GM18858 (cell line): ENCODE results near the gene CTDSP1.

Source experiments
- ATAC-seq: cut with Tn5 transposase; IDR thresholded peaks from one replicate; pipeline ENCODE4 v1.9.1; 2021; ENCODE audit not compliant: unreplicated experiment

The CTDSP1 gene

DNA sequence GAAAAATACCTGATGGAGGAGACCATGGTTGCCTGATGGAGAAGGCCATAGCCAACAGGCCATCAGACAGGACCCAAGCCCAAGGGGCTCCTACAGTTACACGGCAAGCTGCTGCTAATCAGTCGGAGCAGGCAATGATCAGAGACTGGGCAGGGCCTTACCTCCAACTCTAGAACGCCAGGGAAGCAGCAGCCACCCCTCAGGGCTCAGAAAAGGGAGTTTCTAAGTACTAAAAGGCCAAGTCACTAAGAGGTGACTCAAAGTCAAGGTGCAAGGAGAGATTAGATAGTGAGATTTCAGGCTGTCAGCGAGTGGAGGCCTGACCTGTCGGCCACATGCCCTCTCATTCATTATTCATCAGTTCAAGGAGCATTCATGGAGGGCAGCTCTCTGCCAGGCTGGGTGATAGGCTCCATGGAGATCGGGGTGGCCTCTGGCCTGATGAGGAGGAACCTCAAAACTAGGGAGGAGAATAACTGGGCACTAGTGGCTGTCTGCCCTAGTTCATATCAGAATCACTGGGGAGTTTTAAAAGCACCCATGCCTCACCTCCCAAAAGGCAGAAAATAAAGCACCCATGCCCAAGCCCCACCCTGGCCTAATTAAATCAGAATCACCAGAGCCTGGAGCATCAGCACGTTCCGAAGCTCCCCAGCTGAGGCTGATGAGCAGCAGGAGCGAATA, 22.9 kb downstream of the CTDSP1 start:
- no peak for ATAC-seq

DNA sequence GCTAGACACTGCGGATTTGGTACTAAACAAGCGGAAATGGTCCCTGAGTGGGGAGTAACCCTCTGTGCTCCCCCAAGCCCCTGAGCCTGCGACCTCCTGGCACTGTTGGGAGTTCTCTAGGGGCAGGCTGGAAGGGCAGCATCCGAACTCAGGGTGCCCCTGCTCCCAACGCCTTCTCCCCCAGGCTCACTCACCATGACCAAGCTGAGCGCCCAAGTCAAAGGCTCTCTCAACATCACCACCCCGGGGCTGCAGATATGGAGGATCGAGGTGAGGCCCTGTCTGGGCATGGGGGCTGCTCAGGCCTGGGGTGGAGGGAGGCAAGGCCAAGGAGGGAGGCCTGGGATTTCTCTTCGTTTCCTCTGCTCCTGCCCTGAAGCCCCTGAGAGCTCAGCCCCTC, 23.9 kb downstream of the CTDSP1 start:
- no peak for ATAC-seq

GRCh38 chr2:218425531-218425930, 25.9 kb downstream of the CTDSP1 start:
- ATAC-seq, result no peak

- no peak for ATAC-seq
Observed at GRCh38 chr2:218427741-218428140, 28.1 kb downstream of the CTDSP1 start.

GRCh38 chr2:218428846-218429558, 29.3 kb downstream of the CTDSP1 start:
- no peak for ATAC-seq

DNA sequence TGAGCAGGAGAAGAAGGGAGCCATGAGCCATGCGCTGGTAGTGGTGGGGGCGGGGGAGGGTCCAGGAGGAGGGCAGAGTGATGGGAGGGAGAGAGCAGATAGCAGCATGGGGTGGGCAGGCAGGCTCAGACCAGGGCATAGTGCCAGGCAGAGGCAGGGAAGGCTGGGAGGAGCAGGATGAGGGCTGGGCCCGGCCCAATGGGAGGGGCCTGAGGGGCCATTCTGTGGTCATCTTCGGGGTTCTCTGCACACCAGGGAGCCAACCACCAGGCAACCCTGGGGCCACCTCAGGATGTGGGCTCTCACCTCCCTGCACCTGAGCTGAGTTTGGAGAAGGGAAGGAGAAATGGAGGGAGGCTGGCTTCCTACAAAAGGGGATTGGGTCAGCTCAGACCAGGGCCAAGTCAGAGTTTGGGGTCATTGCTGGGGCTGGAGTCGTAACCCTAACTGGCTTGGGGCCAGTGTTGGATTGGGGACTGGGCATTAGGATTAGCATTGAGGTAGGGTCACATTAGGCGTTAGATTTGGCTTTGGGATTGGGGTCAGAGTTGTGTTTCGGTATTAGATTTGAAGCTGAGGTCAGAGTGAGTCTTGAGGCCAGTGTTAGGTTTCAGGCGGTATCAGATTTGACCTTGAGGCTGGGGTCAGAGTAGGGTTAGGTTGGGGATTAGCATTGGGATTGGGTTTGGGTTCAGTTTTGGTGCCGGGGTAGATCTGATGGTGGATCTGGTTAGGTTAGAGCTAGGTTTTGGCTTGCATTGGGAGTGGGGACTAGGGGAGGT, 30.4 kb downstream of the CTDSP1 start:
- no peak for ATAC-seq

DNA sequence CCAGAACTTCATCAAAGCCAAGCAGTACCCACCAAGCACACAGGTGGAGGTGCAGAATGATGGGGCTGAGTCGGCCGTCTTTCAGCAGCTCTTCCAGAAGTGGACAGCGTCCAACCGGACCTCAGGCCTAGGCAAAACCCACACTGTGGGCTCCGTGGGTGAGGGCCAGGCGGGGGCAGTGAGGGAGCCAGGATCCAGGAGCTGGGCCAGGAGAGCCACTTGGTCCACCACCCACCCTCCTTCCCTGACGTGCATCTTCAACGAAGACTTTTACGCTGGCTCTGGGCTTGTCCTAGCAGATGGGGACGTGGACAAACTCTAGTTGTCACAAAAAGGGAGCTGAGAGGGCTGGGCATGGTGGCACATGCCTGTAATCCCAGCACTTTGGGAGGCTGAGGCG, 31.1 kb downstream of the CTDSP1 start:
- ATAC-seq, result no peak

DNA sequence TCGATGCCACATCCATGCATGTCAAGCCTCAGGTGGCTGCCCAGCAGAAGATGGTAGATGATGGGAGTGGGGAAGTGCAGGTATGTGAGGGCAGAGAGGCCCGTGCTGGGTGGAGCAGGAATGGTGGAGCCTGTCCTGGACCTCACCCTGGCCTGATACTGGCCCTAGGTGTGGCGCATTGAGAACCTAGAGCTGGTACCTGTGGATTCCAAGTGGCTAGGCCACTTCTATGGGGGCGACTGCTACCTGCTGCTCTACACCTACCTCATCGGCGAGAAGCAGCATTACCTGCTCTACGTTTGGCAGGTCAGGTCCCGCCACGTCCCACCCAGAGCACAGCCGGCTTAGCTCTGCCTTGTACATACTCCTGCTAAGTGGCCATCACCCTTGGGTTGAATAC, 32.2 kb downstream of the CTDSP1 start:
- no peak for ATAC-seq

GRCh38 chr2:218432676-218433365, 33.2 kb downstream of the CTDSP1 start:
- ATAC-seq, result no peak

GRCh38 chr2:218434456-218434855, 34.8 kb downstream of the CTDSP1 start:
- ATAC-seq, result no peak

- ATAC-seq, result no peak
Observed at GRCh38 chr2:218435003-218435982, 35.6 kb downstream of the CTDSP1 start.

- no peak for ATAC-seq
Observed at GRCh38 chr2:218436992-218437391, 37.3 kb downstream of the CTDSP1 start.

DNA sequence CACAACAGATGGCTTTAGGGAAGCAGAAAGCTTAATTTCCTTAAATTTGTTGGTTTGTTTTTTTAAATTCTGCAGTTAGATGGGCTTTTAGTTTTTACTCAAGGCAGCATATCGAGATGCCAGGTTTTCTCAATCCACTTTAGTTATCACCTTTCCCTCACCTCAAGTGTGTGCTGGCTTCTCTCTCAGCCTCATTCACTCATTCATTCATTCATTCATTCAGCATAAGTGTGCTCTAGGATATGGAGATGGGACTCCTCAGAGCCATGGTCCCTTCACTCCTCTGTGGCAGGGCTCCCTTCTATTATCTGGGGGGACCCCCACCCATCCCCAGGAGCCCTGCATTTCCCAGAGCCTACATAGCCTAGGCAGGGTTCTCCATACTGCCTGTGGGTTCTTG, 38.3 kb downstream of the CTDSP1 start:
- ATAC-seq, result no peak

DNA sequence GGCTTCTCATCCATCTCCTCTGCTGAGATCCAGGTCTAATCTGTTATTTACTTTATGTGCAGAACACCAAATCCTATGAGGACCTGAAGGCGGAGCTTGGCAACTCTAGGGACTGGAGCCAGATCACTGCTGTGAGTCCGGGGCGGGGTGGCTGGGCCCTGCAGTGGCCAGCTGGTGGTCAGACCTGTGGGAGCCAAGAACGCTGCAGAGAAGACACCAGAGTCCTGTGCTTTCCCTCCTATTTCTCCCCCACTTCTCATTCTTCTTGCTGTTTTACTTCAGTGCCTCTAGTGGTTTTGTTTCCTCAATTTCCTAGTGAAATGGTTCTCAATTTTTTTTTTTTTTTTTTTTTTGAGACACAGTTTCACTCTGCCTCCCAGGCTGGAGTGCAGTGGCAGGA, 38.9 kb downstream of the CTDSP1 start:
- no peak for ATAC-seq

DNA sequence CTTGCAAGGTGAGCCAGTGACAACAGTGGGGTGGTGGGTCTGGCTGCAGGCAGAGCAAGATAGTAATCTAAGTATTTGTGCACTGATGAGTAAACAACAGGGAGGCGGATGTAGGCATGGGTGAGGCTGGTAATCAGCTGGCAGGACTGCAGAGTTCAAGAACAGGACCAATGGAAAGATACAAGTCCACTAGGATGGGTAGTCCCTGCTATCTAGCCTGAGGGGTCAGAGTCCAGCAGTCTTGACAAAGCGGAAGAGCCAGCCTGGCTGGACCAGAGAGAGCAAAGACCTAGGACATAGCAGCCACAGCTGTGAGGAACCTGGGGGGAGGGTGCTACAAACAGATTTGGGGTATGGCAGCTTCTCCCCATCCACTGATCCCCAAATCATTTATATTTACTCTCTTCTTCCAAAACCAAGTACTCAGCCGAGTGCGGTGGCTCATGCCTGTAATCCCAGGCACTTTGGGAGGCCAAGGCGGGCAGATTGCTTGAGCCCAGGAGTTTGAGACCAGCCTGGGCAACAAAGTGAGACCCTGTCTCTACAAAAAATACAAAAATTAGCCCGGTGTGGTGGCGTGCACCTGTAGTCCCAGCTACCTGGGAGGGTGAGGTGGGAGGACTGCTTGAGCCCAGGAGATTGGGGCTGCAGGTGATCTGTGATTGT, 45.2 kb downstream of the CTDSP1 start:
- no peak for ATAC-seq

GRCh38 chr2:218445602-218446001, 45.9 kb downstream of the CTDSP1 start:
- no peak for ATAC-seq

DNA sequence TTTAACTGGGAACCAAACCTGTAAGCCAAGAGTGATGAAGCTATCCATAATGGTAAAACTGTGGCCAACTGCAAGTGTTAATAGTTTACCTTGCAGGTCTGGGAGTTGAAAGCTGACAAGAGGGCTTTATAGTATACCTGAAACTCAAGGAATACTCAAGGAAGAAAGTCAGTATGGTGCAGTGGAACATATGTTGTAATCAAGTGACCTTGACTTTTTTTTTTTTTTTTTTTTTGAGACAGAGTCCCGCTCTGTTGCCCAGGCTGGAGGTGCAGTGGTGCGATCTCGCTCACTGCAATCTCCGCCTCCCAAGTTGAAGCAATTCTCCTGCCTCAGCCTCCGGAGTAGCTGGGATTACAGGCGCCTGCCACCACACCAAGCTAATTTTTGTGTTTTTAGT, 46.9 kb downstream of the CTDSP1 start:
- ATAC-seq, result no peak

DNA sequence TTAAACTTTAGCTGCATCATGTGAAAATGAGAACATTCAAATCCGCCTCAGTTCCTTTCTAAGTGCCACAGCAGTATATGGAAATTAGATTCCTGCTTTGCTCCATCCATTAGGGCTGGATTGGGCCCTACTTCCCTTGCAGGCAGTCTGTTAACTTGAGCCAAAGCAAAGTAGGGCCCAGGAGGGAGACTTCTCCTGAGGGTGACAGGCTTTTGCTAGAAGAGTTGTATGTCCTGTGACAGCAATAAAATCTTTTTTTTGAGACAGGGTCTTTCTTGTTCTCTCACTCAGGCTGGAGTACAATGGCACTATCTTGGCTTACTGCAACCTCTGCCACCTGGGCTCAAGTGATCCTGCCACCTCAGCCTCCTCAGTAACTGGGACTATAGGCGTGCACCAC, 47.4 kb downstream of the CTDSP1 start:
- no peak for ATAC-seq

DNA sequence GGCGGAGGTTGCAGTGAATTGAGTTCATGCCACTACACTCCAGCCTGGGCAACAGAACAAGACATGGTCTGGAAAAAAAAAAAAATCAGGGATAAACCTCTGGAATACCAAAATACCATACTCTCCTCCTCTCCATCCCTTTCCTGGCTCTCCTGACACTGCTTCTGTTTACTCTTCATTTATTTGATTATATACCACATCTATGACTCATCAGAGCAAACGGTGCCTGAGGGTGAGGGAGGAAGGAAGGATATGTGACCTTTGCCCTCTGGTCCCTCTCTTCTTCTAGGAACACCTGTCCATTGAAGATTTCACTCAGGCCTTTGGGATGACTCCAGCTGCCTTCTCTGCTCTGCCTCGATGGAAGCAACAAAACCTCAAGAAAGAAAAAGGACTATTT, 49.3 kb downstream of the CTDSP1 start:
- ATAC-seq, result no peak

DNA sequence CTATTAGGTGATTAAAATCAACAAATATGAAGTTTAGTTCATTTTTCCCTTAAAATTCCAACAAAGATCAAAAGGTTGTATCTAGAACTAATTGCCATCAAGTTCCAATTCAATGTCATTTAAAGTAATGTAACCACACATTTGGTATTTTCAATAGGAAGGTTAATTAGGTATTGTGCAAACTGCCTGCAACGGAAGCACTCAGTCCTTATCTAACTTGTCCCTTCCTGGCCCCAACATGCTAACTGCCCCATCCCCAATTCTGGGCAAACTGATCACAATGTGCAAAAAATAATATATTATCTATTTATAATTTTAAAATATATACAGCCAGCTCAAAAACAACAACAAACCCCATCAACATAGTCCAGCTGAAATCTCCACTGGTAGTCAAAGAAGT, 52.4 kb downstream of the CTDSP1 start:
- ATAC-seq, result no peak
